ENCODE measurements around the gene CNST.

DNA sequence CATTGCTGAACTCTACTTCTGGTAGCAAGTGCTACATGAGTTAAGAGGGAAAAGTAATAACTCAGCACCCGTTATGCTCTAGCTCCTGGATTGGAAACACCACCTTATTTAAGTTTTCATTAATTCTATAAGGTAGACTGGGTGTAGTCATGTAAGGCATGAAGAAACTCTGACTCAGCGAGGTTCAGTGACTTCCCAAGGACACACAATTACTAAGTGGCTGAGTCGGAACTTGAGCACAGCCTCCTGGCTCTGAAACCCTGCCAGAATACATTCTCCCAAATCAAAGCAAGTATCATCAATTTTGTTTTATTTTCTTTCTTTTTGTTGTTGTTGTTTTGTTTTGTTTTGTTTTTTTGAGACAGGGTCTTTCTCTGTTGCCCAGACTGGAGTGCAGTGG lies 128.9 kb downstream of the CNST start:
- TF ChIP-seq CTCF (IDR thresholded peaks at IDR 0.05) (no peak), POLR2A (IDR thresholded peaks at IDR 0.05) (no peak)
